ENCODE data around the gene ATP8A2.

GRCh38 chr13:25330541-25330940 lies 41.2 kb upstream of the ATP8A2 start:
- no peak for TF ChIP-seq CTCF (IDR thresholded peaks at IDR 0.05)
- TF ChIP-seq POLR2AphosphoS5 (IDR thresholded peaks at IDR 0.05; ENCODE audit: low read depth, low read length) = no peak
- no peak for TF ChIP-seq TCF7L2 (IDR thresholded peaks at IDR 0.05; ENCODE audit: low read depth, low read length)

Data from Panc1 (cell line).